Astrocyte (in vitro differentiated cells and primary cell): ENCODE measurements around the gene ARSK.

Experiments used
- EZH2 ChIP-seq: IDR thresholded peaks from 2 replicates; pipeline ENCODE4 v1.6.1; 2012; ENCODE audit warnings: mild to moderate bottlenecking, low read length, inconsistent platforms; ENCODE audit not compliant: insufficient read depth
- TF ChIP-seq, protein P1 (sequence below): IDR thresholded peaks from 2 replicates; pipeline ENCODE4 v1.5.1; 2011; ENCODE audit warnings: low read depth, mild to moderate bottlenecking, inconsistent platforms, low read length, moderate library complexity; ENCODE audit not compliant: insufficient read depth

GRCh38 chr5:95641741-95642220 lies 86.9 kb downstream of the ARSK start:
- TF ChIP-seq, protein P1, sequence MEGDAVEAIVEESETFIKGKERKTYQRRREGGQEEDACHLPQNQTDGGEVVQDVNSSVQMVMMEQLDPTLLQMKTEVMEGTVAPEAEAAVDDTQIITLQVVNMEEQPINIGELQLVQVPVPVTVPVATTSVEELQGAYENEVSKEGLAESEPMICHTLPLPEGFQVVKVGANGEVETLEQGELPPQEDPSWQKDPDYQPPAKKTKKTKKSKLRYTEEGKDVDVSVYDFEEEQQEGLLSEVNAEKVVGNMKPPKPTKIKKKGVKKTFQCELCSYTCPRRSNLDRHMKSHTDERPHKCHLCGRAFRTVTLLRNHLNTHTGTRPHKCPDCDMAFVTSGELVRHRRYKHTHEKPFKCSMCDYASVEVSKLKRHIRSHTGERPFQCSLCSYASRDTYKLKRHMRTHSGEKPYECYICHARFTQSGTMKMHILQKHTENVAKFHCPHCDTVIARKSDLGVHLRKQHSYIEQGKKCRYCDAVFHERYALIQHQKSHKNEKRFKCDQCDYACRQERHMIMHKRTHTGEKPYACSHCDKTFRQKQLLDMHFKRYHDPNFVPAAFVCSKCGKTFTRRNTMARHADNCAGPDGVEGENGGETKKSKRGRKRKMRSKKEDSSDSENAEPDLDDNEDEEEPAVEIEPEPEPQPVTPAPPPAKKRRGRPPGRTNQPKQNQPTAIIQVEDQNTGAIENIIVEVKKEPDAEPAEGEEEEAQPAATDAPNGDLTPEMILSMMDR, result no peak
- TF ChIP-seq EZH2, result no peak
